SK-N-MC (cell line): Measurements from ENCODE around the gene NAA50.

Experiments
- EZH2 ChIP-seq: fragments of 200-600 bp; sonication (generic); IDR thresholded peaks from one replicate; pipeline ENCODE4 v1.6.1; 2017; ENCODE audit warnings: antibody characterized with exemption
- FOXP2 ChIP-seq: optimal IDR thresholded peaks from 2 replicates; pipeline ENCODE3; 2011; ENCODE audit warnings: mild to moderate bottlenecking, moderate library complexity; ENCODE audit not compliant: insufficient read depth; ENCODE audit errors: extremely low read length, control extremely low read depth
- POLR2AphosphoS5 ChIP-seq: IDR thresholded peaks from 2 replicates; pipeline ENCODE4 v1.6.1; 2012; ENCODE audit warnings: mild to moderate bottlenecking, low read depth, low read length, borderline replicate concordance

GRCh38 chr3:113707835-113708234, 38.2 kb downstream of the NAA50 start:
- TF ChIP-seq POLR2AphosphoS5: no peak
- no peak for TF ChIP-seq EZH2
- TF ChIP-seq FOXP2: no peak
